A673 (cell line): Measurements from ENCODE around the gene SRRD. TPM values are rescaled to one million over a fixed set of nuclear protein-coding genes. Genes with fewer than 3 reads are reported as not detected.

Source experiments
- BruUV-seq: library from RNA; stranded (reverse); fragments of 400-500 nt; replicated peaks from 2 replicates; lab custom pipeline; 2021; lab: Mats Ljungman, UMichigan
- CTCF ChIA-PET: fragments of 300-600 bp; sonication (Branson Sonifier 250); formaldehyde crosslinking; loops from one replicate; lab custom pipeline; 2022; ENCODE audit warnings: antibody characterized with exemption; lab: Charles Lee
- POLR2A ChIA-PET: fragments of 300-600 bp; sonication (Branson Sonifier 250); formaldehyde crosslinking; loops from one replicate; lab custom pipeline; 2022; ENCODE audit warnings: antibody characterized with exemption; ENCODE audit not compliant: low non-redundant PET; lab: Charles Lee
- DNase-seq: peaks from one replicate; pipeline ENCODE4 v3.0.0-alpha.2; 2015; ENCODE audit warnings: low spot score
- H3K27ac ChIP-seq: fragments of 200-600 bp; sonication (generic); 2 replicates; pipeline ENCODE4 v1.5.1; 2016; ENCODE audit warnings: mixed run types, low read depth, mild to moderate bottlenecking, mixed read lengths, antibody characterized with exemption, low read length; ENCODE audit not compliant: poor library complexity, severe bottlenecking
- H3K27me3 ChIP-seq: fragments of 200-600 bp; sonication (generic); replicated peaks from 2 replicates; pipeline ENCODE4 v1.6.1; 2017; ENCODE audit warnings: mixed run types, low read depth, mild to moderate bottlenecking, mixed read lengths, antibody characterized with exemption, low read length; ENCODE audit not compliant: insufficient read depth, poor library complexity
- H3K36me3 ChIP-seq: fragments of 200-600 bp; sonication (generic); 2 replicates; pipeline ENCODE4 v1.6.1; 2016; ENCODE audit warnings: mixed run types, mild to moderate bottlenecking, mixed read lengths, antibody characterized with exemption, low read length; ENCODE audit not compliant: insufficient read depth, poor library complexity, severe bottlenecking
- H3K4me1 ChIP-seq: fragments of 200-600 bp; sonication (generic); 2 replicates; pipeline ENCODE4 v1.6.1; 2017; ENCODE audit warnings: mixed run types, mild to moderate bottlenecking, mixed read lengths, antibody characterized with exemption, low read length; ENCODE audit not compliant: insufficient read depth, poor library complexity, severe bottlenecking
- H3K4me3 ChIP-seq: fragments of 200-600 bp; sonication (generic); 2 replicates; pipeline ENCODE4 v1.5.1; 2016; ENCODE audit warnings: low read depth, mixed run types, mild to moderate bottlenecking, mixed read lengths, low read length; ENCODE audit not compliant: poor library complexity, severe bottlenecking
- H3K9me3 ChIP-seq: fragments of 200-600 bp; sonication (generic); 2 replicates; pipeline ENCODE4 v1.6.1; 2016; ENCODE audit warnings: mixed run types, low read depth, mild to moderate bottlenecking, mixed read lengths, antibody characterized with exemption, low read length; ENCODE audit not compliant: poor library complexity, severe bottlenecking
- EZH2 ChIP-seq: fragments of 200-600 bp; sonication (generic); IDR thresholded peaks from 2 replicates; pipeline ENCODE4 v1.6.1; 2017; ENCODE audit warnings: borderline replicate concordance, low read depth, mild to moderate bottlenecking, mixed read lengths, antibody characterized with exemption, low read length; ENCODE audit not compliant: poor library complexity, severe bottlenecking
- intact Hi-C: fragments of 100-400 bp; cut with micrococcal nuclease; formaldehyde crosslinking; loops from one replicate; pipeline ENCODE4 v1.10.0; 2022; ENCODE audit not compliant: unreplicated experiment
- total RNA-seq: library from RNA; stranded (reverse); gene quantifications from 2 replicates; pipeline ENCODE4 v1.2.3, GENCODE V29; 2021
- TF ChIP-seq, protein P1 (sequence below): fragments of 300-800, 200-600 bp; sonication (generic); conservative IDR thresholded peaks from 2 replicates; pipeline ENCODE4 v1.5.1; 2017; ENCODE audit warnings: low read depth, mild to moderate bottlenecking, antibody characterized with exemption, low read length, moderate library complexity, mixed read lengths

Gene SRRD
- total RNA-seq, 1 experiment from 2014 or later = 28.8 TPM

- DNase-seq = no peak
These were observed 44.1 kb upstream of the SRRD start for GRCh38 chr22:26439559-26439958.

DNA sequence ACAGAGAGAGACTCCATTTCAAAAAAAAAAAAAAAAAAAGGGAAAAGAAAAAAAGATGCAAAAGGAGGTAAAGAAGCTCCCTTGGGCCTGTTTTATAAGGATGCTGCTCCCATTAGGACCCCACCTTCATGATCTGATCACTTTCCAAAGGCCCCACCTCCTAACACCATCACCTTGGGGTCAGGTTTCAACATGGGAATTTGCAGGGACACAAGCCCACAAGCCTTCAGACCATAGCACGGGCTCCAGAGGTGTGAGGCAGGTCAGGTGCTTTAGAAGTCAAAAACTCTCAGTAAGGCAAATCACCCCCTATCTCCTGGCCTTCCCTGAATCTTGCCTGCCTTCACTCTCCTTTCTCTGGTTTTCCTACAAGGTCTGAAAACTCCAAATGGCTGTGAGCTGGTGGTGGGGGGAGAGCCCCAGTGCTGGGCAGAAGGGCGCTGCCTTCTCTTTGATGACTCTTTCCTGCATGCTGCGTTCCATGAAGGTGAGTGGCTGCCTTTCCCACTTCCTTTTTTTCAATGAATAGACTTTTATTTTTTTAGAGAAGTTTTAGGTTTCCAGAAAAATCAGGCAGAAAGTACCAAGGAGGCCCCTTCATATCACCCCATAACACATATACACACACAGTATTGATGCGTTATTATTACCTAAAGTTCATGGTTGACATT lies 41.5 kb upstream of the SRRD start:
- POLR2A ChIA-PET = no interaction called here
- Histone ChIP-seq H3K36me3 (no peaks in the 10 kb centered on the region), H3K27me3 (no peaks in the 10 kb centered on the region), H3K27ac (no peak overlapping the region), H3K4me1 (no peaks in the 10 kb centered on the region), H3K4me3 (no peak overlapping the region), H3K9me3 (no peaks in the 10 kb centered on the region)
- intact Hi-C loops = no loop called here
- TF ChIP-seq, protein P1, sequence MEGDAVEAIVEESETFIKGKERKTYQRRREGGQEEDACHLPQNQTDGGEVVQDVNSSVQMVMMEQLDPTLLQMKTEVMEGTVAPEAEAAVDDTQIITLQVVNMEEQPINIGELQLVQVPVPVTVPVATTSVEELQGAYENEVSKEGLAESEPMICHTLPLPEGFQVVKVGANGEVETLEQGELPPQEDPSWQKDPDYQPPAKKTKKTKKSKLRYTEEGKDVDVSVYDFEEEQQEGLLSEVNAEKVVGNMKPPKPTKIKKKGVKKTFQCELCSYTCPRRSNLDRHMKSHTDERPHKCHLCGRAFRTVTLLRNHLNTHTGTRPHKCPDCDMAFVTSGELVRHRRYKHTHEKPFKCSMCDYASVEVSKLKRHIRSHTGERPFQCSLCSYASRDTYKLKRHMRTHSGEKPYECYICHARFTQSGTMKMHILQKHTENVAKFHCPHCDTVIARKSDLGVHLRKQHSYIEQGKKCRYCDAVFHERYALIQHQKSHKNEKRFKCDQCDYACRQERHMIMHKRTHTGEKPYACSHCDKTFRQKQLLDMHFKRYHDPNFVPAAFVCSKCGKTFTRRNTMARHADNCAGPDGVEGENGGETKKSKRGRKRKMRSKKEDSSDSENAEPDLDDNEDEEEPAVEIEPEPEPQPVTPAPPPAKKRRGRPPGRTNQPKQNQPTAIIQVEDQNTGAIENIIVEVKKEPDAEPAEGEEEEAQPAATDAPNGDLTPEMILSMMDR = no peak
- no peak for TF ChIP-seq EZH2
- no peak for DNase-seq
- CTCF ChIA-PET = no interaction called here
- no TSS peak for BruUV-seq

More at GRCh38 chr22:26439559-26439958, 44.1 kb upstream of the SRRD start:
- Histone ChIP-seq H3K4me1 (no peaks in the 10 kb centered on the region), H3K4me3 (no peak overlapping the region), H3K9me3 (no peaks in the 10 kb centered on the region), H3K36me3 (no peaks in the 10 kb centered on the region), H3K27ac (no peak overlapping the region), H3K27me3 (no peaks in the 10 kb centered on the region)
- POLR2A ChIA-PET = no interaction called here
- CTCF ChIA-PET = no interaction called here
- TF ChIP-seq EZH2 = no peak
- TF ChIP-seq, protein P1 = no peak
- BruUV-seq = no TSS peak
- intact Hi-C loops = no loop called here

GRCh38 chr22:26443901-26444690 lies 39.6 kb upstream of the SRRD start:
- H3K36me3 ChIP-seq = no peaks in the 10 kb centered on the region
- no peak overlapping the region for H3K4me3 ChIP-seq
- no peak for DNase-seq
- no peaks in the 10 kb centered on the region for H3K4me1 ChIP-seq
- POLR2A ChIA-PET = no interaction called here
- no peak overlapping the region for H3K27ac ChIP-seq
- intact Hi-C loops = no loop called here
- TF ChIP-seq, protein P1 = no peak
- TF ChIP-seq EZH2 = no peak
- BruUV-seq = no TSS peak
- no peaks in the 10 kb centered on the region for H3K27me3 ChIP-seq
- H3K9me3 ChIP-seq = no peaks in the 10 kb centered on the region
- CTCF ChIA-PET = no interaction called here
